ENCODE results near the gene CELSR1. TPM values are rescaled to one million over a fixed set of nuclear protein-coding genes. Genes with fewer than 3 reads are reported as not detected.
"Not testable (repeated sequence)": the region's sequence is repeated elsewhere in the genome, so short reads cannot be mapped to it uniquely, and the experiment has no call there.

CELSR1 gene
- total and polyA plus RNA-seq, 2 donors (not counting 1 experiment from before 2014, with no cell fraction given), result 30.2 to 34.8 TPM

- Mint-ChIP-seq H3K27me3 (peaks cover 6% of the 10 kb centered on the region), H3K27ac (no peak overlapping the region), H3K4me1 (peaks cover 10% of the 10 kb centered on the region), H3K4me3 (no peak overlapping the region), H3K9me3 (ENCODE audit: insufficient read depth) (no peaks in the 10 kb centered on the region)
- Histone ChIP-seq H3K4me3 (ENCODE audit: control extremely low read depth in 1 of 5, extremely low read depth in 1 of 5, insufficient read depth in 1 of 5, low read depth in 2 of 5, low read length in 4 of 5) (no peak overlapping the region), H4K20me1 (ENCODE audit: control insufficient read depth, insufficient read depth, low read length, poor library complexity, severe bottlenecking) (no peaks in the 10 kb centered on the region), H3K4me2 (replicated peaks; ENCODE audit: low read depth, low read length, poor library complexity, severe bottlenecking) (no peak overlapping the region), H3K36me3 (replicated peaks in 1 of 2; ENCODE audit: control extremely low read depth in 1 of 2, control insufficient read depth in 1 of 2, extremely low read depth in 1 of 2, insufficient read depth in 2 of 2, low read length in 1 of 2) (no peaks in the 10 kb centered on the region), H3K4me1 (ENCODE audit: control insufficient read depth in 2 of 2, insufficient read depth in 2 of 2, low read length in 2 of 2) (peaks cover 7 to 11% of the 10 kb centered on the region in 2 donors), H3K27ac (ENCODE audit: low read length in 2 of 2) (no peak overlapping the region), H2AFZ (ENCODE audit: insufficient read depth, low read depth, low read length, poor library complexity, severe bottlenecking) (no peak overlapping the region), H3K79me2 (ENCODE audit: control insufficient read depth, insufficient read depth, low read length) (no peaks in the 10 kb centered on the region), H3K9ac (ENCODE audit: low read length) (no peak overlapping the region), H3K9me3 (ENCODE audit: control extremely low read depth in 1 of 3, control insufficient read depth in 2 of 3, insufficient read depth in 1 of 3, low read length in 2 of 3) (peaks cover 0 to 7% (median 0%) of the 10 kb centered on the region in 3 donors), H3K27me3 (replicated peaks in 1 of 4; ENCODE audit: control extremely low read depth in 1 of 4, control insufficient read depth in 3 of 4, insufficient read depth in 4 of 4, low read length in 3 of 4) (no peaks in the 10 kb centered on the region)
- intact Hi-C loops (cut with micrococcal nuclease), result no loop called here
- 91% methylated on average over 8 of the region's 8 CpGs for WGBS (ENCODE audit: insufficient coverage)
- ATAC-seq (ENCODE audit: low read depth), result no peak
- no peak for DNase-seq
- ChIA-PET POLR2A (no interaction called here), CTCF (no interaction called here)
- TF ChIP-seq CTCF (IDR thresholded peaks at IDR 0.05) (no peak), EZH2 (IDR thresholded peaks at IDR 0.05; ENCODE audit: borderline replicate concordance, insufficient read depth, low read depth, low read length, poor library complexity, severe bottlenecking) (no peak)
Measured at GRCh38 chr22:46472722-46473016, 64.8 kb downstream of the CELSR1 start.

- Histone ChIP-seq H3K4me2 (replicated peaks; ENCODE audit: low read depth, low read length, poor library complexity, severe bottlenecking) (no peak overlapping the region), H4K20me1 (ENCODE audit: control insufficient read depth, insufficient read depth, low read length, poor library complexity, severe bottlenecking) (no peaks in the 10 kb centered on the region), H3K4me1 (ENCODE audit: control insufficient read depth in 2 of 2, insufficient read depth in 2 of 2, low read length in 2 of 2) (peaks cover 7 to 9% of the 10 kb centered on the region in 2 donors), H3K9me3 (ENCODE audit: control extremely low read depth in 1 of 3, control insufficient read depth in 2 of 3, insufficient read depth in 1 of 3, low read length in 2 of 3) (peaks cover 0 to 7% (median 0%) of the 10 kb centered on the region in 3 donors), H3K36me3 (replicated peaks in 1 of 2; ENCODE audit: control extremely low read depth in 1 of 2, control insufficient read depth in 1 of 2, extremely low read depth in 1 of 2, insufficient read depth in 2 of 2, low read length in 1 of 2) (no peaks in the 10 kb centered on the region), H3K79me2 (ENCODE audit: control insufficient read depth, insufficient read depth, low read length) (no peaks in the 10 kb centered on the region), H3K27ac (ENCODE audit: low read length in 2 of 2) (no peak overlapping the region), H3K9ac (ENCODE audit: low read length) (no peak overlapping the region), H3K4me3 (ENCODE audit: control extremely low read depth in 1 of 5, extremely low read depth in 1 of 5, insufficient read depth in 1 of 5, low read depth in 2 of 5, low read length in 4 of 5) (no peak overlapping the region), H2AFZ (ENCODE audit: insufficient read depth, low read depth, low read length, poor library complexity, severe bottlenecking) (no peak overlapping the region), H3K27me3 (replicated peaks in 1 of 4; ENCODE audit: control extremely low read depth in 1 of 4, control insufficient read depth in 3 of 4, insufficient read depth in 4 of 4, low read length in 3 of 4) (no peaks in the 10 kb centered on the region)
- Mint-ChIP-seq H3K9me3 (ENCODE audit: insufficient read depth) (no peaks in the 10 kb centered on the region), H3K27ac (no peak overlapping the region), H3K4me3 (no peak overlapping the region), H3K4me1 (peaks cover 10% of the 10 kb centered on the region), H3K27me3 (peaks cover 6% of the 10 kb centered on the region)
- ATAC-seq (ENCODE audit: low read depth), result no peak
- TF ChIP-seq CTCF (IDR thresholded peaks at IDR 0.05) (no peak), EZH2 (IDR thresholded peaks at IDR 0.05; ENCODE audit: borderline replicate concordance, insufficient read depth, low read depth, low read length, poor library complexity, severe bottlenecking) (no peak)
- no peak for DNase-seq
- ChIA-PET POLR2A (no interaction called here), CTCF (no interaction called here)
- intact Hi-C loops (cut with micrococcal nuclease), result no loop called here
- WGBS (ENCODE audit: insufficient coverage), result 92% methylated on average over 31 of the region's 33 CpGs
Measured at GRCh38 chr22:46471901-46472721, 65.3 kb downstream of the CELSR1 start.

GRCh38 chr22:46471330-46471729 is 66.1 kb downstream of the CELSR1 start:
- CTCF ChIA-PET; ATAC-seq (ENCODE audit: low read depth); H3K4me1 ChIP-seq (ENCODE audit: control insufficient read depth in 2 of 2, insufficient read depth in 2 of 2, low read length in 2 of 2); H3K27ac Mint-ChIP-seq; H3K4me1 Mint-ChIP-seq; DNase-seq; H3K4me3 Mint-ChIP-seq; H3K4me3 ChIP-seq (ENCODE audit: control extremely low read depth in 1 of 5, extremely low read depth in 1 of 5, insufficient read depth in 1 of 5, low read depth in 2 of 5, low read length in 4 of 5); POLR2A ChIA-PET; intact Hi-C loops (cut with micrococcal nuclease); H4K20me1 ChIP-seq (ENCODE audit: control insufficient read depth, insufficient read depth, low read length, poor library complexity, severe bottlenecking); H3K4me2 ChIP-seq (replicated peaks; ENCODE audit: low read depth, low read length, poor library complexity, severe bottlenecking); H3K27me3 Mint-ChIP-seq; H3K9me3 ChIP-seq (ENCODE audit: control extremely low read depth in 1 of 3, control insufficient read depth in 2 of 3, insufficient read depth in 1 of 3, low read length in 2 of 3); H2AFZ ChIP-seq (ENCODE audit: insufficient read depth, low read depth, low read length, poor library complexity, severe bottlenecking); H3K9me3 Mint-ChIP-seq (ENCODE audit: insufficient read depth); H3K36me3 ChIP-seq (replicated peaks in 1 of 2; ENCODE audit: control extremely low read depth in 1 of 2, control insufficient read depth in 1 of 2, extremely low read depth in 1 of 2, insufficient read depth in 2 of 2, low read length in 1 of 2); H3K79me2 ChIP-seq (ENCODE audit: control insufficient read depth, insufficient read depth, low read length); H3K27ac ChIP-seq (ENCODE audit: low read length in 2 of 2); H3K9ac ChIP-seq (ENCODE audit: low read length); H3K27me3 ChIP-seq (replicated peaks in 1 of 4; ENCODE audit: control extremely low read depth in 1 of 4, control insufficient read depth in 3 of 4, insufficient read depth in 4 of 4, low read length in 3 of 4): not testable (repeated sequence)
- WGBS (ENCODE audit: insufficient coverage), result 60% methylated on average over 1 of the region's 6 CpGs
